K562 (cell line): Measurements from ENCODE around the gene COL4A1. TPM values are rescaled to one million over a fixed set of nuclear protein-coding genes. Genes with fewer than 3 reads are reported as not detected.

ENCODE experiments used
- ATAC-seq: fragments of 200-7000 bp; cut with Tn5 transposase; 3 replicates; pipeline ENCODE4 v1.9.1; 2020; ENCODE audit warnings: moderate library complexity
- BruUV-seq: library from RNA; stranded (reverse); fragments of 400-500 nt; replicated peaks from 2 replicates; lab custom pipeline; 2021; lab: Mats Ljungman, UMichigan
- CTCF ChIA-PET: fragments of 300-600 bp; formaldehyde crosslinking; extraction: SDS; loops from one replicate; lab custom pipeline; 2021; ENCODE audit warnings: low intra/inter-chr PET ratio; lab: Yijun Ruan, JAX
- POLR2A ChIA-PET: fragments of 300-600, 350-650 bp; sonication (Branson Sonifier 250); formaldehyde crosslinking; extraction: SDS; loops from one replicate; lab custom pipeline; 2021; ENCODE audit warnings: antibody characterized with exemption, inconsistent platforms; lab: Yijun Ruan, JAX
- DNase-seq, 4 experiments: peaks; one replicate each; pipeline versions ENCODE4 v3.0.0 to v3.0.0-alpha.2; 2011 to 2018; ENCODE audit warnings: low spot score in 3 of 4, mixed read lengths in 3 of 4; ENCODE audit errors: extremely low read depth in 1 of 4
- FAIRE-seq: peaks from 2 replicates; lab custom pipeline; 2011; peaks lifted over from hg19 to GRCh38; lab: Jason Lieb, UNC
- H2AFZ ChIP-seq: 2 replicates; pipeline ENCODE4 v1.6.0; 2011; ENCODE audit warnings: low read depth, low read length, control low read depth, inconsistent platforms
- H3K27ac ChIP-seq: fragments of 200-600 bp; 3 replicates; pipeline ENCODE4 v1.8.0; 2011; ENCODE audit warnings: low read depth, mild to moderate bottlenecking, control low read depth, inconsistent platforms, low read length, moderate library complexity, mixed read lengths; ENCODE audit errors: extremely low read depth
- H3K27me3 ChIP-seq, 2 experiments: fragments of 300-600 bp in 1 of 2; 2 replicates in 1 of 2; 3 replicates in 1 of 2; pipeline versions ENCODE4 v1.6.0 to v1.8.0; 2011; ENCODE audit warnings: inconsistent platforms in 2 of 2, low read length in 2 of 2, mild to moderate bottlenecking in 1 of 2, mixed read lengths in 1 of 2, moderate library complexity in 1 of 2; ENCODE audit not compliant: control insufficient read depth in 2 of 2, insufficient read depth in 2 of 2
- H3K36me3 ChIP-seq: fragments of 300-600 bp; 3 replicates; pipeline ENCODE4 v1.8.0; 2011; ENCODE audit warnings: mild to moderate bottlenecking, low read length, inconsistent platforms; ENCODE audit not compliant: control insufficient read depth, insufficient read depth
- H3K4me1 ChIP-seq, 2 experiments: fragments of 200-600 bp in 1 of 2; replicated peaks in 1 of 2; 2 replicates in 1 of 2; 3 replicates in 1 of 2; pipeline versions ENCODE4 v1.5.1 to v1.8.0; 2011; ENCODE audit warnings: inconsistent platforms in 2 of 2, low read length in 2 of 2, mild to moderate bottlenecking in 1 of 2, mixed read lengths in 1 of 2, moderate library complexity in 1 of 2; ENCODE audit not compliant: control insufficient read depth in 2 of 2, insufficient read depth in 2 of 2
- H3K4me2 ChIP-seq: 2 replicates; pipeline ENCODE4 v1.6.1; 2011; ENCODE audit warnings: low read length, control low read depth, inconsistent platforms, mixed read lengths; ENCODE audit not compliant: insufficient read depth
- H3K4me3 ChIP-seq: fragments of 200-600 bp; sonication (generic), shearing (Covaris generic); 2 replicates; pipeline ENCODE4 v1.5.1; 2016; ENCODE audit warnings: control low read depth, inconsistent platforms
- H3K79me2 ChIP-seq: fragments of 200-600 bp; 3 replicates; pipeline ENCODE4 v1.8.0; 2011; ENCODE audit warnings: low read length, inconsistent platforms; ENCODE audit not compliant: control insufficient read depth, insufficient read depth
- H3K9ac ChIP-seq, 2 experiments: 2 replicates each; pipeline versions ENCODE4 v1.6.0 to v1.6.1; 2011; ENCODE audit warnings: low read depth in 2 of 2, low read length in 2 of 2, control low read depth in 1 of 2, inconsistent platforms in 1 of 2, mild to moderate bottlenecking in 1 of 2, mixed read lengths in 1 of 2; ENCODE audit not compliant: insufficient read depth in 1 of 2
- H3K9me1 ChIP-seq: one replicate; pipeline ENCODE4 v1.6.0; 2011; ENCODE audit warnings: inconsistent platforms, mild to moderate bottlenecking, low read length, moderate library complexity; ENCODE audit not compliant: control insufficient read depth, insufficient read depth
- H3K9me3 ChIP-seq: replicated peaks from 2 replicates; pipeline ENCODE4 v1.5.1; 2011; ENCODE audit warnings: low read depth, low read length, inconsistent platforms; ENCODE audit not compliant: control insufficient read depth, insufficient read depth
- H4K20me1 ChIP-seq: replicated peaks from 2 replicates; pipeline ENCODE4 v1.6.1; 2011; ENCODE audit warnings: low read length, inconsistent platforms, mixed read lengths; ENCODE audit not compliant: control insufficient read depth, insufficient read depth
- AFF1 ChIP-seq, 2 experiments: fragments of 450-650 bp; IDR thresholded peaks; 2 replicates each; pipeline ENCODE4 v1.6.1; 2018; ENCODE audit warnings: mild to moderate bottlenecking in 2 of 2, low read depth in 1 of 2; ENCODE audit not compliant: partially characterized antibody in 2 of 2
- CBFA2T2 ChIP-seq: fragments of 450-650 bp; conservative IDR thresholded peaks from 2 replicates; pipeline ENCODE4 v1.6.1; 2017; ENCODE audit warnings: mild to moderate bottlenecking
- CTBP1 ChIP-seq: fragments of 450-650 bp; IDR thresholded peaks from 2 replicates; pipeline ENCODE4 v1.6.1; 2016; ENCODE audit warnings: borderline replicate concordance
- EP400 ChIP-seq: fragments of 450-650 bp; IDR thresholded peaks from 2 replicates; pipeline ENCODE4 v1.6.1; 2017; ENCODE audit warnings: antibody characterized with exemption, mild to moderate bottlenecking, moderate library complexity
- ETV1 ChIP-seq: fragments of 450-650 bp; conservative IDR thresholded peaks from 2 replicates; pipeline ENCODE4 v1.6.1; 2016; ENCODE audit warnings: missing genetic modification characterization, control low read depth, low read depth, missing compliant biosample characterization
- LCOR ChIP-seq: sonication (generic); formaldehyde crosslinking; IDR thresholded peaks from 2 replicates; pipeline ENCODE4 v1.8.0; 2022; ENCODE audit warnings: mild to moderate bottlenecking, missing genetic modification reagents
- MYBL2 ChIP-seq, 2 experiments: fragments of 450-650 bp in 1 of 2; sonication (generic) in 1 of 2; formaldehyde crosslinking in 1 of 2; IDR thresholded peaks; 2 replicates each; pipeline versions ENCODE4 v1.6.1 to v1.8.1; 2017 to 2022; ENCODE audit warnings: borderline replicate concordance in 1 of 2, inconsistent platforms in 1 of 2, low read depth in 1 of 2, mild to moderate bottlenecking in 1 of 2, missing genetic modification reagents in 1 of 2, moderate library complexity in 1 of 2
- NR0B1 ChIP-seq: fragments of 450-650 bp; IDR thresholded peaks from one replicate; pipeline ENCODE4 v1.6.1; 2018; ENCODE audit warnings: mild to moderate bottlenecking, moderate library complexity; ENCODE audit not compliant: partially characterized antibody
- RAD21 ChIP-seq, 2 experiments: fragments of 250-450 bp in 1 of 2; fragments of 450-650 bp in 1 of 2; sonication (Bioruptor Pico) in 1 of 2; formaldehyde crosslinking in 1 of 2; IDR thresholded peaks in 1 of 2; conservative IDR thresholded peaks in 1 of 2; 2 replicates each; pipeline versions ENCODE4 v1.4.0 to v1.8.0; 2020 to 2022; ENCODE audit warnings: mild to moderate bottlenecking in 2 of 2, moderate library complexity in 1 of 2
- RFX1 ChIP-seq: fragments of 450-650 bp; IDR thresholded peaks from 2 replicates; pipeline ENCODE4 v1.6.1; 2016; ENCODE audit warnings: mild to moderate bottlenecking, moderate library complexity
- TCF15 ChIP-seq: fragments of 250-450 bp; sonication (Bioruptor Pico); IDR thresholded peaks from 2 replicates; pipeline ENCODE4 v1.8.0; 2022; ENCODE audit warnings: moderate library complexity, mild to moderate bottlenecking, inconsistent platforms
- ZZZ3 ChIP-seq: fragments of 450-650 bp; IDR thresholded peaks from 2 replicates; pipeline ENCODE4 v1.6.1; 2016; ENCODE audit warnings: antibody characterized with exemption, mild to moderate bottlenecking, moderate library complexity
- WGBS: fragments of 100-300 bp; shearing (Covaris generic); methylation state at CpG from one replicate; pipeline ENCODE4 v1.1.6; 2016; ENCODE audit warnings: low coverage, mixed read lengths; ENCODE audit not compliant: insufficient coverage; ENCODE audit errors: missing lambda C conversion rate; 5-methylcytosine and 5-hydroxymethylcytosine counted together
- in situ Hi-C: fragments of 300-500 bp; cut with MboI; formaldehyde crosslinking; loops from 4 replicates; pipeline ENCODE4 v1.15.0; 2018; ENCODE audit warnings: inconsistent platforms, mixed read lengths
- intact Hi-C: fragments of 100-400 bp; cut with micrococcal nuclease; formaldehyde crosslinking; loops from 2 replicates; pipeline ENCODE4 v1.14.2; 2022
- polyA plus RNA-seq, 8 experiments: library from polyadenylated mRNA; depleted of rRNA in 4 of 8; stranded (reverse) in 5 of 8; unstranded in 3 of 8; fragments of >200 nt; fragmentation: Nextera tagmentation in 2 of 8; fragmentation: Illumina TruSeq in 1 of 8; extraction: Ambion mirVana in 2 of 8; extraction: Trizol in 1 of 8; gene quantifications; 2 replicates each; pipeline versions ENCODE4 v1.2.1 to v1.2.3, GENCODE V29; 2011 to 2014; ENCODE audit warnings: inconsistent platforms in 1 of 8, missing spikeins in 1 of 8
- total RNA-seq, 7 experiments: library from RNA; depleted of rRNA in 6 of 7; stranded (reverse); fragments of >200 nt in 6 of 7; fragmentation: Illumina TruSeq in 2 of 7; extraction: Trizol in 2 of 7; gene quantifications; 2 replicates each; pipeline versions ENCODE4 v1.2.1 to v1.2.3, GENCODE V29; 2011 to 2021; ENCODE audit warnings: low replicate concordance in 1 of 7

COL4A1 gene
- total and polyA plus RNA-seq, 9 of the 15 experiments (the other 6 are each of a cell fraction or from before 2014, with no cell fraction given): 0.35 TPM; not detected in 8

- TF ChIP-seq AFF1 (IDR thresholded peaks at IDR 0.05; ENCODE audit: low read depth in 1 of 2, partially characterized antibody in 2 of 2): no peak
- no peak for TF ChIP-seq RAD21 (CRISPR knock-in tag; conservative IDR thresholded peaks at IDR 0.05 in 1 of 2, IDR thresholded peaks at IDR 0.05 in 1 of 2)
Measured at GRCh38 chr13:110150384-110151101, 156.4 kb downstream of the COL4A1 start (continued).

- CTCF ChIA-PET: no interaction called here
- TF ChIP-seq CBFA2T2 (no peak), NR0B1 (no peak), CTBP1 (no peak), MYBL2 (IDR thresholded peaks at IDR 0.05; ENCODE audit: low read depth) (no peak), MYBL2 (CRISPR knock-in tag; IDR thresholded peaks at IDR 0.05; ENCODE audit: borderline replicate concordance) (no peak), ZZZ3 (no peak), RFX1 (no peak), EP400 (no peak), ETV1 (tag) (no peak), LCOR (CRISPR knock-in tag) (no peak), TCF15 (CRISPR knock-in tag) (no peak)
Measured at GRCh38 chr13:110149036-110149435, 157.9 kb downstream of the COL4A1 start.

More at GRCh38 chr13:110149036-110149435, 157.9 kb downstream of the COL4A1 start:
- no peak for DNase-seq
- POLR2A ChIA-PET: interaction anchor here (0.6 to 1.4 kb wide), 2 partner anchors 9 to 466 kb away, joined by 3 read pairs; partner anchors contain the start of gene NAXD
- Histone ChIP-seq H3K9me3 (no peaks in the 10 kb centered on the region), H3K9ac (no peak overlapping the region), H3K79me2 (no peaks in the 10 kb centered on the region), H3K4me3 (no peak overlapping the region), H3K27ac (no peak overlapping the region), H3K4me2 (no peak overlapping the region), H3K9me1 (no peaks in the 10 kb centered on the region), H3K36me3 (no peaks in the 10 kb centered on the region), H4K20me1 (no peaks in the 10 kb centered on the region), H3K27me3 (peaks cover 0 to 20% of the 10 kb centered on the region in 2 experiments; a peak in 2 of 5 replicates), H3K4me1 (no peaks in the 10 kb centered on the region), H2AFZ (no peak overlapping the region)
- no peak for FAIRE-seq
- in situ Hi-C loops: no loop called here
- no TSS peak for BruUV-seq
- 6% methylated on average over 7 of the region's 7 CpGs for WGBS
- no peak for ATAC-seq
- intact Hi-C loops: no loop called here
